H1 (cell line): ENCODE results near the gene PPP1R17. TPM values are rescaled to one million over a fixed set of nuclear protein-coding genes. Genes with fewer than 3 reads are reported as not detected.
A peak's percentile ranks its signal among the peaks of the same experiment; 100 is the strongest.

Source experiments
- CTCF ChIP-seq, 3 experiments: IDR thresholded peaks; 1 replicate in 2 of 3; 2 replicates in 1 of 3; pipeline versions ENCODE4 v1.5.1 to v1.6.1; 2011; ENCODE audit warnings: low read length in 3 of 3, mild to moderate bottlenecking in 3 of 3, inconsistent platforms in 2 of 3, low read depth in 1 of 3, moderate library complexity in 1 of 3; ENCODE audit not compliant: insufficient read depth in 1 of 3; ENCODE audit errors: control extremely low read depth in 1 of 3
- RAD21 ChIP-seq, 2 experiments: IDR thresholded peaks in 1 of 2; conservative IDR thresholded peaks in 1 of 2; 2 replicates each; pipeline ENCODE4 v1.6.1; 2011; ENCODE audit warnings: low read depth in 2 of 2, low read length in 2 of 2, improper control_type of control experiment in 1 of 2, inconsistent platforms in 1 of 2, mild to moderate bottlenecking in 1 of 2, moderate library complexity in 1 of 2
- SP4 ChIP-seq: IDR thresholded peaks from 2 replicates; pipeline ENCODE4 v1.6.1; 2012; ENCODE audit warnings: low read length, inconsistent platforms
- TCF12 ChIP-seq: IDR thresholded peaks from 2 replicates; pipeline ENCODE4 v1.6.1; 2011; ENCODE audit warnings: low read depth, mild to moderate bottlenecking, low read length
- TEAD4 ChIP-seq: IDR thresholded peaks from 2 replicates; pipeline ENCODE4 v1.6.1; 2012; ENCODE audit warnings: low read depth, low read length, inconsistent platforms, mixed read lengths
- YY1 ChIP-seq: IDR thresholded peaks from 2 replicates; pipeline ENCODE4 v1.6.1; 2011; ENCODE audit warnings: low read depth, mild to moderate bottlenecking, low read length
- polyA plus RNA-seq, 7 experiments: library from polyadenylated mRNA; depleted of rRNA in 3 of 7; stranded (reverse) in 5 of 7; unstranded in 2 of 7; fragments of >200 nt in 5 of 7; fragments of 200-250 nt in 2 of 7; gene quantifications; 1 replicate in 5 of 7; 2 replicates in 1 of 7; 4 replicates in 1 of 7; pipeline versions ENCODE4 v1.2.1 to v1.2.3, GENCODE V29; 2011 to 2013; ENCODE audit warnings: missing spikeins in 2 of 7, mixed read lengths in 2 of 7
- total RNA-seq: library from RNA; stranded (reverse); fragmentation: NEBNext Ultra II Directional; extraction: Animal tissue kit (Norgen Biotek cat#: 25700); gene quantifications from 2 replicates; pipeline ENCODE4 v1.2.1, GENCODE V29; 2021
- TF ChIP-seq, protein P1 (sequence below): fragments of 300-600 bp; sonication (generic); IDR thresholded peaks from 2 replicates; pipeline ENCODE4 v1.7.1; 2012; ENCODE audit warnings: low read length, moderate library complexity, mild to moderate bottlenecking, inconsistent platforms; ENCODE audit not compliant: insufficient replicate concordance
- TF ChIP-seq, protein P2 (sequence below): IDR thresholded peaks from 2 replicates; pipeline ENCODE4 v1.6.1; 2012; ENCODE audit warnings: inconsistent platforms

PPP1R17 gene
- total and polyA plus RNA-seq, 2 of the 8 experiments (the other 6 are each of a cell fraction or from before 2014, with no cell fraction given): 1.5 to 2.5 TPM

DNA sequence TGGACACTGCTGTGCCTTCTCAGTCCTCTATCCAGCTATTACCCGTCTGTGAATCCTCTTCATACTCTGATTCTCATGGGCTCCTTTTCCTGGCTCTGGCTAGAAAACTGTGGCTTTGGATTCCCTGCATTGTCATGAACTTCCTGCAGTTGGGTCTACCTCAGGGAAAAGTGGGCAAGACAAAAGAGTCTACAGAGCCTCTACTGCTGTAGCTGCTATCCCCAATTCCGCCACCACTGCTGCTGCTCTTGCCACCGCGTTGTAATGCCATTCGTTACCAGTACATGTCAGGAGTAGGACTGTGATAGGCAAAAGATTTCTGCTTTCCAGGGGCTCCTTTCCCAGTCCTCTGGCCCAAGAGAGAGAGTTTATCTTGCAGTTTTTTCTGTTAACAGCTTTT lies 23.9 kb upstream of the PPP1R17 start (continued):
- TF ChIP-seq, protein P1, sequence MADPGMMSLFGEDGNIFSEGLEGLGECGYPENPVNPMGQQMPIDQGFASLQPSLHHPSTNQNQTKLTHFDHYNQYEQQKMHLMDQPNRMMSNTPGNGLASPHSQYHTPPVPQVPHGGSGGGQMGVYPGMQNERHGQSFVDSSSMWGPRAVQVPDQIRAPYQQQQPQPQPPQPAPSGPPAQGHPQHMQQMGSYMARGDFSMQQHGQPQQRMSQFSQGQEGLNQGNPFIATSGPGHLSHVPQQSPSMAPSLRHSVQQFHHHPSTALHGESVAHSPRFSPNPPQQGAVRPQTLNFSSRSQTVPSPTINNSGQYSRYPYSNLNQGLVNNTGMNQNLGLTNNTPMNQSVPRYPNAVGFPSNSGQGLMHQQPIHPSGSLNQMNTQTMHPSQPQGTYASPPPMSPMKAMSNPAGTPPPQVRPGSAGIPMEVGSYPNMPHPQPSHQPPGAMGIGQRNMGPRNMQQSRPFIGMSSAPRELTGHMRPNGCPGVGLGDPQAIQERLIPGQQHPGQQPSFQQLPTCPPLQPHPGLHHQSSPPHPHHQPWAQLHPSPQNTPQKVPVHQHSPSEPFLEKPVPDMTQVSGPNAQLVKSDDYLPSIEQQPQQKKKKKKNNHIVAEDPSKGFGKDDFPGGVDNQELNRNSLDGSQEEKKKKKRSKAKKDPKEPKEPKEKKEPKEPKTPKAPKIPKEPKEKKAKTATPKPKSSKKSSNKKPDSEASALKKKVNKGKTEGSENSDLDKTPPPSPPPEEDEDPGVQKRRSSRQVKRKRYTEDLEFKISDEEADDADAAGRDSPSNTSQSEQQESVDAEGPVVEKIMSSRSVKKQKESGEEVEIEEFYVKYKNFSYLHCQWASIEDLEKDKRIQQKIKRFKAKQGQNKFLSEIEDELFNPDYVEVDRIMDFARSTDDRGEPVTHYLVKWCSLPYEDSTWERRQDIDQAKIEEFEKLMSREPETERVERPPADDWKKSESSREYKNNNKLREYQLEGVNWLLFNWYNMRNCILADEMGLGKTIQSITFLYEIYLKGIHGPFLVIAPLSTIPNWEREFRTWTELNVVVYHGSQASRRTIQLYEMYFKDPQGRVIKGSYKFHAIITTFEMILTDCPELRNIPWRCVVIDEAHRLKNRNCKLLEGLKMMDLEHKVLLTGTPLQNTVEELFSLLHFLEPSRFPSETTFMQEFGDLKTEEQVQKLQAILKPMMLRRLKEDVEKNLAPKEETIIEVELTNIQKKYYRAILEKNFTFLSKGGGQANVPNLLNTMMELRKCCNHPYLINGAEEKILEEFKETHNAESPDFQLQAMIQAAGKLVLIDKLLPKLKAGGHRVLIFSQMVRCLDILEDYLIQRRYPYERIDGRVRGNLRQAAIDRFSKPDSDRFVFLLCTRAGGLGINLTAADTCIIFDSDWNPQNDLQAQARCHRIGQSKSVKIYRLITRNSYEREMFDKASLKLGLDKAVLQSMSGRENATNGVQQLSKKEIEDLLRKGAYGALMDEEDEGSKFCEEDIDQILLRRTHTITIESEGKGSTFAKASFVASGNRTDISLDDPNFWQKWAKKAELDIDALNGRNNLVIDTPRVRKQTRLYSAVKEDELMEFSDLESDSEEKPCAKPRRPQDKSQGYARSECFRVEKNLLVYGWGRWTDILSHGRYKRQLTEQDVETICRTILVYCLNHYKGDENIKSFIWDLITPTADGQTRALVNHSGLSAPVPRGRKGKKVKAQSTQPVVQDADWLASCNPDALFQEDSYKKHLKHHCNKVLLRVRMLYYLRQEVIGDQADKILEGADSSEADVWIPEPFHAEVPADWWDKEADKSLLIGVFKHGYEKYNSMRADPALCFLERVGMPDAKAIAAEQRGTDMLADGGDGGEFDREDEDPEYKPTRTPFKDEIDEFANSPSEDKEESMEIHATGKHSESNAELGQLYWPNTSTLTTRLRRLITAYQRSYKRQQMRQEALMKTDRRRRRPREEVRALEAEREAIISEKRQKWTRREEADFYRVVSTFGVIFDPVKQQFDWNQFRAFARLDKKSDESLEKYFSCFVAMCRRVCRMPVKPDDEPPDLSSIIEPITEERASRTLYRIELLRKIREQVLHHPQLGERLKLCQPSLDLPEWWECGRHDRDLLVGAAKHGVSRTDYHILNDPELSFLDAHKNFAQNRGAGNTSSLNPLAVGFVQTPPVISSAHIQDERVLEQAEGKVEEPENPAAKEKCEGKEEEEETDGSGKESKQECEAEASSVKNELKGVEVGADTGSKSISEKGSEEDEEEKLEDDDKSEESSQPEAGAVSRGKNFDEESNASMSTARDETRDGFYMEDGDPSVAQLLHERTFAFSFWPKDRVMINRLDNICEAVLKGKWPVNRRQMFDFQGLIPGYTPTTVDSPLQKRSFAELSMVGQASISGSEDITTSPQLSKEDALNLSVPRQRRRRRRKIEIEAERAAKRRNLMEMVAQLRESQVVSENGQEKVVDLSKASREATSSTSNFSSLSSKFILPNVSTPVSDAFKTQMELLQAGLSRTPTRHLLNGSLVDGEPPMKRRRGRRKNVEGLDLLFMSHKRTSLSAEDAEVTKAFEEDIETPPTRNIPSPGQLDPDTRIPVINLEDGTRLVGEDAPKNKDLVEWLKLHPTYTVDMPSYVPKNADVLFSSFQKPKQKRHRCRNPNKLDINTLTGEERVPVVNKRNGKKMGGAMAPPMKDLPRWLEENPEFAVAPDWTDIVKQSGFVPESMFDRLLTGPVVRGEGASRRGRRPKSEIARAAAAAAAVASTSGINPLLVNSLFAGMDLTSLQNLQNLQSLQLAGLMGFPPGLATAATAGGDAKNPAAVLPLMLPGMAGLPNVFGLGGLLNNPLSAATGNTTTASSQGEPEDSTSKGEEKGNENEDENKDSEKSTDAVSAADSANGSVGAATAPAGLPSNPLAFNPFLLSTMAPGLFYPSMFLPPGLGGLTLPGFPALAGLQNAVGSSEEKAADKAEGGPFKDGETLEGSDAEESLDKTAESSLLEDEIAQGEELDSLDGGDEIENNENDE: no peak
- peak; percentile 77 to 98 (median 86) for TF ChIP-seq CTCF (IDR thresholded peaks at IDR 0.05; ENCODE audit: control extremely low read depth in 1 of 3, insufficient read depth in 1 of 3, low read depth in 1 of 3, low read length in 3 of 3)
- 0 out of 2 replicates have a peak, but pooled peaks have one; percentile 4 for TF ChIP-seq TEAD4
- TF ChIP-seq TCF12: 0 out of 2 replicates have a peak, but pooled peaks have one; percentile 22
- TF ChIP-seq RAD21 (IDR thresholded peaks at IDR 0.05 in 1 of 2, conservative IDR thresholded peaks at IDR 0.05 in 1 of 2; ENCODE audit: low read depth in 2 of 2, low read length in 2 of 2): peak; percentile 41 to 66; a peak in 3 of 4 replicates
- peak; percentile 49; the same call in 1 of the 2 replicates for TF ChIP-seq YY1
- TF ChIP-seq, protein P2, sequence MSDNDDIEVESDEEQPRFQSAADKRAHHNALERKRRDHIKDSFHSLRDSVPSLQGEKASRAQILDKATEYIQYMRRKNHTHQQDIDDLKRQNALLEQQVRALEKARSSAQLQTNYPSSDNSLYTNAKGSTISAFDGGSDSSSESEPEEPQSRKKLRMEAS: 0 out of 2 replicates have a peak, but pooled peaks have one; percentile 10
- no peak for TF ChIP-seq SP4
